ENCODE measurements around the gene SMAD3.
"Not testable (repeated sequence)": the region's sequence is repeated elsewhere in the genome, so short reads cannot be mapped to it uniquely, and the experiment has no call there.

The SMAD3 gene

DNA sequence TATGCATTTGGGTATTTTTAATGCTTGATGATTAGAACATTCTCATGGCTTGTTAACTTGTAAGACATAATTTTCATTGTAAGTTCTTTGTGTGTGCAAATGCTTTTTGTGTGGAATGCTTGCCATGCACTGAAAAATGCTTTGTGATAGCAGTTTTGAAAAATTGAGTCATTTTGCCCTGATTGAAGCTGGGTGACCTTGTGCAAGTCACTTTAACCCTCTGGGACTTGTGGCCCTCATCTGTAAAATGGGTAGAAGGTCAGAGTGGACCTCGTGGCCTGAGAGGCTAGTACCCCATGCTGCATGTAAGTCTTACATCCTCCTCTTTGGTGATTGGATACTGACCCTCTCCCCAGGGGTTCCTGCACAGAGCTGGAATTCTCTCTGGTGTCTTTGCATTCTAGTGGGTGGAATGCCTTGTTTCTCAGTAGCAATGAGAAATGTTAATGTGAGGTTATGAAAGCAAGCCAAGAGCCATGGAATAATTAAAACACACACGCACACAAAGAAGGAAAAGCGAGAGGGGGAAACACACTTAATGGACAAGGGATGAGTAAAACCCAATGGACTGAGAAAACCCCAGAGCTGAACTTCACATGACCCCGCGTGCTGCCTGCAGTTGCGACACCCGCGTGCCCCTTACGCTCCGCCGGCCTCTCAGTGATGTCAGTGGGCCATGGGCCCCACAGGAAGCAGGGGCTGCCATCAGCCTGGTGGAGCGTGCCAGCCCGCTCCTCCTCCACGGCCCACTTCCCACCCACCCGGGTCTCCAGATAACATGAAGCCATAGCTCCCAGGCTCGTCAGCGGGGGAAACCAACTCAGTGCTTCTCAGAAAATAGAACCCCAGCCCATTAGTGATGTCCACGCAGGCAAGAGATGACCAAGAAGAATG lies 44.0 kb downstream of the SMAD3 start:
- DNase-seq (ENCODE audit: low spot score), result peak; percentile 86

DNA sequence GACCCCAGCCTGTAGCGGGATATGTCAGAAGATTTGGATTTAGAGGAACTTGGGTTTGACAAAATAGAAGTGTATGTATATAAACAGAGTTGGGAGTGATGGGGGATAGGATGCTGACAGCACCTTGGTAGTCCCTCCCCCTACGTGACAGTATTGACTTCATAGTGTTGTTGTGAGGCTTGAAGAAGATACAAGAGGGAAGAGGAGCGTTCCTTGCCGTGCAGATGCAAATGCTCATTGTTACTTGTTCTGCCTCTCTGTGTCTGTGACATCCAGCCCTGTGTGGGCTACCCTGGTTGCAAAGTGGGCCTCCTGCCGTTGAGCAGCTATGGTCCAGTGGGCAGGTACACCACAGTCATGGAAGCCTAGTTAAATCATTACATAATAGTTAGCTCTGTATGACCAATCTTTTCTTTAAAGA lies 45.0 kb downstream of the SMAD3 start:
- DNase-seq (ENCODE audit: low spot score), result no peak

DNA sequence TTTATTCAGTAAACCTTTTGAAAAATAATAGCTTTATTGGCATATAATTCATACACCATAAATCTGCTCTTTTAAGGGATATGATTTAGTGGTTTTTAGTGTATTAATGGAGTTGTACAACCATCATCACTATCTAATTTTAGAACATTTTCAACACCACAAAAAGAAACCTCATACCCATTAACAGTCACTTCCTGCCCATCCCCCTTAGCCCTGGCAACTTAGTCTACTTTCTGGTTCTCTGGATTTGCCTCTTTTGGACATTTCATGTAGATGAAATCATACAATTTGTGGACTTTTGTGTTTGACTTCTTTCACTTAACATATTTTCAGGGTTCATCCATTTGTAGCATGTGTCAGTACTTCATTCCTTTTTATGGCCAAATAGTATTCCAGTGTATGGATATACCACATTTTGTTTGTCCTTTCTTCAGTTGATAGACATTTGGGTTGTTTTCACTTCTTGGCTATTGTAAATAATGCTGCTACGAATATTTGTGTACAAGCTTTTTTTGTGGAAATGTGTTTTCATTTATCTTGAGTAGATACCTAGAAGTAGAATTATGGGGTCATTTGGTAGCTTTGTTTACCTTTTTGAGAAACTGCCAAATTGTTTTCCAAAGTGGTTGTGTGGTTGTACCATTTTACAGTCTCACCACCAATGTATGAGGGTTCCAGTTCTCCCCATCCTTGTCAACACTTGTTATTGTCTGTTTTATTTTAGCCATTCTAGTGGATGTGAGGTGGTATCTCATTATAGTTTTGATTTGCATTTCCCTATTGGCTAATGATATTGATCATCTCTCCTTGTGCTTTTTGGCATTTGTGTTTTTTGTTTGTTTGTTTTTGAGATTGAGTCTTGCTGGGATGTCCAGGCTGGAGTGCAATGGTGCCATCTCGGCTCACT lies 45.8 kb downstream of the SMAD3 start:
- no peak for DNase-seq (ENCODE audit: low spot score)

DNA sequence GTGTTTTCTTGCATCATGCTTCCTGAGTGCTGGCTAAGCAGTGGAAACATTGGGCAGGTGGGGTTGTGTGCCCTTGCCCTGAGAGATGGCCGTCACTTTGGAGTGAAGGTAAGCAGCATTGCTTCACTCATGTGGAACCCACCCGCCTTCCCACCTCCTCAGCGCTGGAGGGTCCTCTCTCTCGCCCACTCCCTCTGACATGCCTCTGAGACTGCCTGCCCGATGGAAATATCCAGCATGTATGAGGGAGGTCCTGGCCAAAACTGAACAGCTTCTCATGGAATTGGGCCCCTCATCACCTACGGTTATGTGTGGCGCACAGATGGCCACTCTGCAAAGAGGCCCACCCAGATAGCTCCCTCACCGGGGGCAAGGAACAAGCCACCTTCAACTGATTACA lies 48.6 kb downstream of the SMAD3 start:
- no peak for DNase-seq (ENCODE audit: low spot score)

GRCh38 chr15:67114846-67115585 lies 49.6 kb downstream of the SMAD3 start:
- DNase-seq (ENCODE audit: low spot score), result no peak

DNA sequence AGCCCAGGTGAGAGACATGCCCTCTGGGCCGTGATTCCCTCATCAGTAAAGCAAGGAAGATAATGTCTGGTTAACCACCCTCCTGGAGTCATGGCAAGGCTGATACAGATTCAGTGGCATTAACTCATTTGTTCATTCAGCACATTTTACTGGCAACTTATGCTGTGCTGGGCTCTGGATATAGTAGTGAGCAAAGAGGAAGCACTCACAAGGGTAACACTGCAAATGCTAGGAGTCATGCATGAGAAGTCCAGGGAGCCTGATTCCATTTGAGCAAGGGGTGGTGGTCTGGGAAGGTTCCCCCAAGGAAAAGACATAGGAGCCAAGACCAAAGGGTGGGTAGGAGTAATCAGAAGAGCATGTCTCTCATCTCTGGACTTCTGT lies 50.2 kb downstream of the SMAD3 start:
- DNase-seq (ENCODE audit: low spot score), result no peak

DNA sequence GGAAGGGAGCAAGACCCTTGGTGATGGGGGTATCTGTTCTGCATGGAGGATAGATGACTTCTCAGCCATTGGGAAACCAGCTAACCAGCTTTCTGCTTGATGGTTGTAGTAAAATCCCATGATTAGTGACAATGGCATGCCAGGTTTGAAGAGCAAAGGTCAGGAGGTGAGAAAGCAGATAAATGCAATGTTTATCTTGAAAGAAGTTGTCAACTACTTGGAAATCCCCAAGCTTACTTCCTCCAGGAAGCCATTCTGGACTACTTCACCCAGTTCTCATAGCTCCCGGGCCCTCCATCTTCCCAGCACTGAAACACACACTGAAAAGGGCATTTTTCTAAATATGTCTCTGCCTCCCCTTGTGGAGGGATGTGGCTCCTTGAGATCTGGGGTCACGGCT lies 51.3 kb downstream of the SMAD3 start:
- DNase-seq (ENCODE audit: low spot score), result no peak

DNA sequence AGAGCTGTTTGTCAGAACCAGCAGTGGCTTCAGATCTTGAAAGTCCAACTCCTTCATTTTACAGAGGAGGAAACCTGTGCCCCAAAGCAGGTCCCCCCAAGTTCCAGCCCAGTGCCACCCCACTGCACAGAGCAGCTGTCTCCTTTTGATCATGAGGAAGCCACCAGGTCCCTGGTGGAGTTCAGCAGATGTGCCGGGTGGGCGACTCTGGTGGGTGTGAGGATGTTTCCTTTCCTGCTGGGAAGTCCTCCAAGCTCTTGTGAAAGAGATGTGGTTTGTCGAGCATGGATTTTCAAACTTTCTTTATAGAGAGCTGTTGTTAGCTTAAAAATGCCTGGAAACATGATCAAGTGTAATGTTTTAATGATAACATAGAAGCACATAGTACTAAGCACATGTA lies 52.0 kb downstream of the SMAD3 start:
- no peak for DNase-seq (ENCODE audit: low spot score)

DNA sequence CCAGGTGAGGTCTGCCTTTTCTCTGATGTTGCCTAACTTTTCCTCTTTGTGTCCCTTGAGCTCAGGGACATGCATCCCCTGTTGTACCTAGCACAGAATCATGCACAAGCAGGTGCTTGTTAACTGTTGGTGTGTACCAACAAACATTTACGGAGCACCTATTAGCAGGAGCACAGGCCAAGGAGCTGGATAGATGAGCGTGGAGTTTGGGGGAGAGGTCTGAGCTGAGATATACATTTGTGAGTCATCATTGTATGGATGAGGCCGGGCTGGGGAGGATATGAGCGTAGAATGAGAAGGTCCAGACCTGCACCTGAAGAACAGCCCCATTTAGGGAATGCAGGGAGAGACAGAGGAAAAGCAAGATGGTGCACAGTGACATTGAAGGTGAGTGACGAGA lies 53.4 kb downstream of the SMAD3 start:
- DNase-seq (ENCODE audit: low spot score), result no peak

DNA sequence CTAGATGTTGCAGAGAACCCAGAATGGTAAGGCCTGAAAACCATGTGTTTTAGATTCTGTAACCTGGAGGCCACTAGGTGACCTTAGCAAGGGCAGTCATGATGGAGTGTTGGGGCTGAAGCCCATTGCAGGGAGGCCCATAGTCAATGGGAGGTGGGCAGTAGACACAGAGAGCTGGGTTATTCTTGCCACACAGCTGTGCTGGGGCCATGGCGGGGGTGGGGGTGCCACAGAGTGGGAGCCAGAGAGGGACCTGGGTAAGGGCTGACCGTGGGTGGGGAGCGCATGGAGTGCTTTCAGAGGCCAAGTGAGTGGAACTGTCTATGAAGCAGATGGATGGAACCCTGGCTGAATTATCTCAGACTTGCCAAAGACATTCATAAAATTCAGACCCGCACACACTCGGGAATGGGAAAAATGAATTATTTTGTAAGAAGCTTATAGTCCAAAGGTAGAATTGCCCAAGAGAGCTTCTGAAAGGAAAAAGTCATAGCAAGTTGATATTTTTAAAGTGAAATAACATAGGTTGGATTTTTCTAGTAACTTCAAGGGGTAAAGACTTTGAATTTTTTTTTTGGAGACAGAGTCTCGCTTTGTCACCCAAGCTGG lies 53.9 kb downstream of the SMAD3 start:
- no peak for DNase-seq (ENCODE audit: low spot score)

DNA sequence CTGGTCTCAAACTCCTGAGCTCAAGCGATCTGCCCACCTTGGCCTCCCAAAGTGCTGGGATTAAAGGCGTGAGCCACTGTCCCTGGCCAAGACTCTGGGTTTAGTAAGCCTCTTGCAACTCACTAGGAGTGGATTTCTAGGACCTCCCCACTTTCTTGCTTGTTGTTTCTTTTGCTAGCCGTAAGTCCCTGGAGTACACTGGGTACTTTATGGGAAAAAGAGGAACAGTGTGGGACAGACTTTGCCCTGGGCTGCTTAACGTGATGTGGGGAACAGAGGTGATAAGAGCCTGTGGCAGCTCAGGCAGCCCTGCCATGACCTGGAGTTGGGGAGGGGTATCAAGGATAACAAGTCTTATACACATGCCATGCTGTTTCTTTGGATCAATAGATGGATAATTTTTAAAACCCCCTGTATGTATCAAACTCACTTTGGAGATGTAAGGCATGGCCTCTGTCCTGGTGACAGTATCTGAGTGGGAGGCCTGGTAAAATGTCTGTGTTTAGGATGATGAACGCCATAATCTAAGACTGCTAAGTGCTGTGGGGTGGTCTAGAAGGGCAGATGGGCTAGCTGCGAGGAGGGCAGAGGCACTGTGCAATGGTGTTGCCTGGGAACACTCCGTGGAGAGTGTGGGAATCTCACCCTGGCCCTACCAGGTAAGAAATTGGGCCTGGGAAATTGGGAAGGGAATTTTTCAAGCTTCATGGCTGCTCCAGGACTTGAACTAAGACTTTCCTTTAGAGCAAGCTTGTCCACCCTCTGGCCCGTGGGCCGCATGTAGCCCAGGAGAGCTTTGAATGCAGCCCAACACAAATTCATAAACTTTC lies 54.8 kb downstream of the SMAD3 start:
- no peak for DNase-seq (ENCODE audit: low spot score)

DNA sequence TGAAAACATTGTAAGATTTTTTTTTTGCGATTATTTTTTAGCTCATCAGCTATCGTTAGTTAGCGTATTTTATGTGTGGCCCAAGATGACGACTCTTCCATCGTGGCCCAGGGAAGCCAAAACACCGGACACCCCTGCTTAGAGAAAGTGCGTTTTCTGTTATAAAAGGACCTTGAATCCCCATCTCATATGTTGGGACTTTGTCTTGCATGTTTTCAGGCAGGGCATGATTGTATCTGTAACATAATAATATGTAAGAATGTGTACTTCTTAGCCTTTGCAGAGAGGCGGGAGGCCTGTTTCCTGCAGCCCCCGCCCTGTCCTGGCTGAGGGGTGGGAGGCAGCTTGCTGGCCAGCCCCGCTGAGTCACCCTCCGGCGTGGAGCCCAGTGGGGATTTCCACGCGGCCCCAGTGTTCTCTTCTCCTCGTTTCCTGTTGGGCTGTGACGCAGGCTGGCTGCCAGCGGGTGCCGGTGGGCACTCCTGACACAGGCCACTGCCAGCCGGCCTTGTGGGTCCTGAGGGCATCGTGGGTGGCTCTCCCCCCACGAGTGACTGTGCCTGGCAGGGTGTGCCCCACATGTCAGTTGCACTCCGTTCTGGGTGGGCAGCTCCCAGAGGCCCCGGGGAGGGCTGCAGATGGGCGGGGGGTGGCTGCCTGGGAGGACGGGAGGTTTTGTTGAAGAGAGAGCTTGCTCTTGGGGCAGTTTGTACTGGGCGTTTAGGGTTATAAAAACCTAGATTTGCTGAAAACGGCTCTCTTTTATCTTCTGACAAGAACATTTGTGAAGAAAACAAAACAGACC lies 55.6 kb downstream of the SMAD3 start:
- peak; percentile 74 for DNase-seq (ENCODE audit: low spot score)

DNA sequence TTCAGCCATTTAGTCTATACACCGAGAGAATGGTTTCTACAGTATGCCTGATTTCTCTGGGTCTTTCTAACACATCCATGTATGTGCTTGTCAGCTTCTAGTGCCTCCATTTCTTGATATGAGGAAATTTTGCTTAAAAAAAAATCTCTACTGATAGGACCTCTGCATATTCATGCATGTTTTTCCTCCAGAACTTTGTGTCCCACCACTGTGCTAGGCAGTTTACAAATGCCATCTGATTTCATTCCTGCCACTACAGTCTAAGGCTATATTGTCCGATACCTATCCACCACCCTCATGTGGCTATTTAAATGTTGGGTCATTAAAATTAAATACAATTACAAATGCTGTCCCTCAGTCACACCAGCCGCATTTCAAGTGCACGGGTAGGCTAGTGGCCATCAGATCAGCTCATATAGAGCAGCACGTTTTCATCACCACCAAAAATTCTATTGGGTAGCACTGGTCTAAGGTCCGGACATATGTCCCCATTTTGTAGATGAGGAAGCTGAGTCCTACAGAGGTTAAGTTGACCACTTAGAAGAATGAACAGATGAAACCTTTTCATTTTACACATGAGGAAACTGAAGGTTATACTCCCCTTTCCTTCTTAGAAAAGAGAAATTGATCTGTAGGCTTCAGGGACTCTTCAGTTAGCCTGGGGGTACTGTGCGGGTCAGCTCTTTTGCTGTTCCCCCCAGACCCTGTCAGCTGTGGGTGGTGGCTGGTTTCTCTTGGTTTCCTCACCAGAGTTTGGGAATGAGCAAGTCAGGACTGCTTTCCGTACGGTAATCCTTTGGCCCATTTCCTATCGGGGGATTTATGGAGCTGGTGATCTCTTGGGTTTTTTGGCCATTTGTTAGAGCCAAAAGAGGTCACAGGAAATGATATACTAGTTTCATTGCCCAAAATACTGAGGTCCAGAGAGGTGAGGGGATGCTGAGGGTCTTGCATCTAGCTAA lies 56.5 kb downstream of the SMAD3 start:
- no peak for DNase-seq (ENCODE audit: low spot score)

DNA sequence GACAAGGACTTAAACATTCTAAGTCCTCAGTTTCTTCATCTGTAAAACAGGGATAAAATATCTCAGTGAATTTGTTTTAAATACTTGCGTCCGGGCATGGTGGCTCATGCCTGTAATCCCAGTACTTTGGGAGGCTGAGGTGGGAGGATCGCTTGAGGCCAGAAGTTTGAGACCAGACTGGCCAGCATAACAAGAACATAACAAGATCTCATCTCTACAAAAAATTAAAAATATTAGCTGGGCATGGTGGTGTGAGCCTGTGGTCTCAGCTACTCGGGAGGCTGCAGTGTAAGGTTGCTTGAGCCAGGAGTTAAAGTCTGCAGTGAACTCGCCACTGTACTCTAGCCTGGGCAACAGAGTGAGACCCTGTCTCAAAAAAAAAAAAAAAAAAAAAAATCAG lies 57.4 kb downstream of the SMAD3 start:
- DNase-seq (ENCODE audit: low spot score), result not testable (repeated sequence)

GRCh38 chr15:67123291-67123690 lies 57.9 kb downstream of the SMAD3 start:
- DNase-seq (ENCODE audit: low spot score), result not testable (repeated sequence)

GRCh38 chr15:67124111-67124510 lies 58.7 kb downstream of the SMAD3 start:
- DNase-seq (ENCODE audit: low spot score), result no peak

- peak; percentile 49 for DNase-seq (ENCODE audit: low spot score)
These were observed 59.6 kb downstream of the SMAD3 start for GRCh38 chr15:67124911-67125588.
